ENCODE measurements around the gene IGSF23. TPM values are rescaled to one million over a fixed set of nuclear protein-coding genes. Genes with fewer than 3 reads are reported as not detected.
"Not testable (repeated sequence)": the region's sequence is repeated elsewhere in the genome, so short reads cannot be mapped to it uniquely, and the experiment has no call there.

Gene IGSF23
- total and polyA plus RNA-seq, 7 donors: not detected

DNA sequence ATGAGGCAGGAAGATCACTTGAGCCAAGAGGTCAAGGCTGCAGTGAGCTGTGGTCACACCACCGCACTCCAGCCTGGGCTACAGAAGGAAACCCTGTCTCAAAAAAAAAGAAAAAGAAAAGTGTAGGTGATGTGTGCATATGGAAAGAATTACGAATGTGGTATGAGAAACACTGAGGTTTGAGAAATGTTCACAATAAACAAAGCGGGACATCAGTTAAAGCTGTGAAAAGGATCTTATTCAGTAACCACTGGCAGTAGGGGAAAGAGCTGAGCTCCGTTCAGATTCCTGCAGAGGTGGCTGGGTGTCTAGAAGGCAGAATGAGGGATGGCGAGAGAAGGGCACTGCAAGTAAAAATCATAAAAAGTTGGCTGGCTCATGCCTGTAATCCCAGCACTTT is 4.1 kb upstream of the IGSF23 start:
- intact Hi-C loops (cut with DNase I): no loop called here
- no peak for TF ChIP-seq POLR2AphosphoS5 (IDR thresholded peaks at IDR 0.05)
- TF ChIP-seq POLR2A (IDR thresholded peaks at IDR 0.05): no peak
- no peak for TF ChIP-seq EP300 (IDR thresholded peaks at IDR 0.05)
- TF ChIP-seq, protein P1, sequence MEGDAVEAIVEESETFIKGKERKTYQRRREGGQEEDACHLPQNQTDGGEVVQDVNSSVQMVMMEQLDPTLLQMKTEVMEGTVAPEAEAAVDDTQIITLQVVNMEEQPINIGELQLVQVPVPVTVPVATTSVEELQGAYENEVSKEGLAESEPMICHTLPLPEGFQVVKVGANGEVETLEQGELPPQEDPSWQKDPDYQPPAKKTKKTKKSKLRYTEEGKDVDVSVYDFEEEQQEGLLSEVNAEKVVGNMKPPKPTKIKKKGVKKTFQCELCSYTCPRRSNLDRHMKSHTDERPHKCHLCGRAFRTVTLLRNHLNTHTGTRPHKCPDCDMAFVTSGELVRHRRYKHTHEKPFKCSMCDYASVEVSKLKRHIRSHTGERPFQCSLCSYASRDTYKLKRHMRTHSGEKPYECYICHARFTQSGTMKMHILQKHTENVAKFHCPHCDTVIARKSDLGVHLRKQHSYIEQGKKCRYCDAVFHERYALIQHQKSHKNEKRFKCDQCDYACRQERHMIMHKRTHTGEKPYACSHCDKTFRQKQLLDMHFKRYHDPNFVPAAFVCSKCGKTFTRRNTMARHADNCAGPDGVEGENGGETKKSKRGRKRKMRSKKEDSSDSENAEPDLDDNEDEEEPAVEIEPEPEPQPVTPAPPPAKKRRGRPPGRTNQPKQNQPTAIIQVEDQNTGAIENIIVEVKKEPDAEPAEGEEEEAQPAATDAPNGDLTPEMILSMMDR (IDR thresholded peaks at IDR 0.05): no peak
- H3K27me3 ChIP-seq: peaks cover 0 to 11% (median 0%) of the 10 kb centered on the region in 3 donors
- no peak overlapping the region for H3K27ac ChIP-seq
- H3K9me3 ChIP-seq: no peaks in the 10 kb centered on the region
- no peaks in the 10 kb centered on the region for H3K36me3 ChIP-seq
- DNase-seq: no peak
- WGBS, 2 donors: 90 to 91% methylated on average over 5 of the region's 5 CpGs
- H3K4me3 ChIP-seq: no peak overlapping the region
- no peaks in the 10 kb centered on the region for H3K4me1 ChIP-seq

DNA sequence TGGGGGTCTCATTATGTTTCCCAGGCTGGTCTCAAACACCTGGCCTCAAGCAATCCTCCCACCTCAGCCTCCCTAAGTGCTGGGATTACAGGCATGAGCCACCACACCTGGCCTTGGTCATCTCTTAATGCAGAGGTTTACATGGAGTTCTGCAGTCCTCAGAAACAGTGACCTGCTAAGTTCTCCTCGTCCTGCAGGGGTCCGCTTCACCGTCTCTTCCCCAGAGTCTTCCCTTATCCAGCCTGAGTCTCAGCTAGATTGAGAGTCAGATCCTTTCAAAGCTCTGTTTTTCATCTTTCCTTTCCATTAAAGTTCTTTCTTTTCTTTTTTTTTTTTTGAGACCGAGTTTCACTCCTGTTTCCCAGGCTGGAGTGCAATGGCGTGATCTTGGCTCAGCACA is 2.9 kb upstream of the IGSF23 start:
- H3K36me3 ChIP-seq; H3K4me1 ChIP-seq; H3K27ac ChIP-seq; H3K9me3 ChIP-seq; intact Hi-C loops (cut with DNase I); DNase-seq; H3K4me3 ChIP-seq; H3K27me3 ChIP-seq: not testable (repeated sequence)
- WGBS, 2 donors: 87 to 92% methylated on average over 5 of the region's 5 CpGs

DNA sequence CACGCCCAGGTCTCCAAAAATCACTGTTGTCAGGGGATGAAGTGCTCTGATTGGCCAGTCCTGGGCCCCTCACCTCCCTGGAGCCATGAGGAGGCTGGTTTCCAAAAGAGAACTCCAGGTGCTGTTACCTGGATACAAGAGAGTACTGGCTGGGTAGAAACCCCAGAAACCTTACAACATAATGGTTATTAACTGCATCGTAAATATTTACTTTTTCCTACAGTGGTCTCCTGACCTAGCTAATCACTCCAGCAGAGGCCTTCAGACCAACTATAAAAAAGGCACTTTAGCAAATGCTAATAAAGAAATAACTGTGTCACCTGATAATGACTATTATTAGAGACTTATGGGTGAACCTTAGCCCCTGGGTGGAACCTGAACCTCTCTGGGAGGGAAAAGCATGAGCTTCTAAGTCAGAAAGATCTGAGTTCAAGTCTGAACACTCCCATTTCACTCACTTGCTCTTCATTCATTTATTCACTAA is 1.5 kb upstream of the IGSF23 start:
- 60 to 85% methylated on average over 2 of the region's 2 CpGs for WGBS, 2 donors
- Histone ChIP-seq H3K27me3 (no peaks in the 10 kb centered on the region), H3K36me3 (no peaks in the 10 kb centered on the region), H3K27ac (no peak overlapping the region), H3K9me3 (no peaks in the 10 kb centered on the region), H3K4me1 (no peaks in the 10 kb centered on the region), H3K4me3 (no peak overlapping the region)
- no peak for DNase-seq
- no peak for TF ChIP-seq POLR2AphosphoS5 (IDR thresholded peaks at IDR 0.05)
- TF ChIP-seq EP300 (IDR thresholded peaks at IDR 0.05): no peak
- TF ChIP-seq, protein P1 (IDR thresholded peaks at IDR 0.05): no peak
- no peak for TF ChIP-seq POLR2A (IDR thresholded peaks at IDR 0.05)
- intact Hi-C loops (cut with DNase I): no loop called here

DNA sequence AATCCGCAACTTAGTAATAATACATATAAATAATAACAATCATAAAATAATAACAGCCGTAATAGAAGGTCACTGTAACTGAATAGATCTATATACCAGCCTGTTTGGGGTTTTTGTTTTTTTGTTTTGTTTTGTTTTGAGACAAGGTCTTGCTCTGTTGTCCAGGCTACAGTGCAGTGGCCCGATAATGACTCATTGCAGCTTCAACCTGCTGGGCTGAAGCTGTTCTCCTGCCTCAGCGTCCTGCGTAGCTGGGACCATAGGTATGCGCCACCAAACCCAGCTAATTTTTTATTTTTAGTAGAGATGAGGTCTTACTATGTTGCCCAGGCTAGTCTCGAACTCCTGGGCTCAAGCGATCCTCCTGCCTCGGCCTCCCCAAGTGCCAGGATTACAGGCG is 950 bp downstream of the IGSF23 start:
- no peaks in the 10 kb centered on the region for H3K4me1 ChIP-seq
- intact Hi-C loops (cut with DNase I): no loop called here
- 95 to 96% methylated on average over 10 of the region's 10 CpGs for WGBS, 2 donors

DNA sequence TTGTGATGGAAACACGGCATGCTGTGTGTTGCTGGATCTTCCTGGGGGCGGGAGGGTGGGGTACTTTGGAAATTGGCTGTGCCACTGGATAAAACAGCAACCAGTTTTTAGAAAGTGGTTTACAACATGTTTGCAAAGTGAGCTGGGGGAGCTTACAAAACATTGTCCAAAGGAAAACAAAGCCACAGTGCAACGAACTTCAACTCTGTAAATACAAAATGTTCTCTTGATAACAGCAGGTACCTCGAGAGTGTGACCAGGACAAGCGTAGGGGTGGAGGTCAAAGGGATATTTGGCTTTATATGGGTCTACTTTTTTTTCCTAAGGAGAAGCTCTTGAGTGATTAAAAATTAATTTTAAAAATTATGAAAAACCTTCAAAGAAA is 2.5 kb downstream of the IGSF23 start:
- 12 to 30% methylated on average over 5 of the region's 5 CpGs for WGBS, 2 donors
- DNase-seq: no peak
- Histone ChIP-seq H3K36me3 (no peaks in the 10 kb centered on the region), H3K9me3 (no peaks in the 10 kb centered on the region), H3K27me3 (no peaks in the 10 kb centered on the region), H3K4me3 (no peak overlapping the region), H3K27ac (no peak overlapping the region), H3K4me1 (no peaks in the 10 kb centered on the region)
- TF ChIP-seq, protein P1 (IDR thresholded peaks at IDR 0.05): no peak
- TF ChIP-seq POLR2AphosphoS5 (IDR thresholded peaks at IDR 0.05): no peak
- TF ChIP-seq POLR2A (IDR thresholded peaks at IDR 0.05): no peak
- intact Hi-C loops (cut with DNase I): no loop called here

More for the DNA sequence above, 950 bp downstream of the IGSF23 start:
- Histone ChIP-seq H3K9me3 (no peaks in the 10 kb centered on the region), H3K27ac (no peak overlapping the region), H3K4me3 (no peak overlapping the region), H3K36me3 (no peaks in the 10 kb centered on the region), H3K27me3 (no peaks in the 10 kb centered on the region)
- no peak for TF ChIP-seq POLR2A (IDR thresholded peaks at IDR 0.05)
- TF ChIP-seq, protein P1 (IDR thresholded peaks at IDR 0.05): no peak
- TF ChIP-seq EP300 (IDR thresholded peaks at IDR 0.05): no peak
- TF ChIP-seq POLR2AphosphoS5 (IDR thresholded peaks at IDR 0.05): no peak
- no peak for DNase-seq

Measured in sigmoid colon (tissue), 7 donors.